ENCODE results near the gene CMBL. TPM values are rescaled to one million over a fixed set of nuclear protein-coding genes. Genes with fewer than 3 reads are reported as not detected.

The CMBL gene
- total RNA-seq, 2 experiments from 2014 or later: 0.36 TPM; not detected in 1

DNA sequence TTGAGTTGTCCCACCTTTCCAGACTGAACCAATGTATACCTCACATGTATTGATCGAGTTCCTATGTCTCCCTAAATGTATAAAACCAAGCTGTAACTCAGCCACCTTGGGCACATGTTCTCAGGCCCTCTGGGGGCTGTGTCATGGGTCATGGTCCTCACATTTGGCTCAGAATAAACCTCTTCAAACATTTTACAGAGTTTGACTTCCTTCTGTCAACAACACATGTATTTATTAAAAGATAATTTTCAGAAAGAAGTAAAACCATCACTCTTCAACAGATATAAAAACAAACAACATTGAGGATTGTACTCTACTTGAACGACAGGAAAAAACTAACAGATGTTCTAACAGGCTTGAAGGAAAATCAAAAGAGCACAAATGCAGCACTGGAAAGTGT lies 4.5 kb downstream of the CMBL start:
- peaks cover 18% of the 10 kb centered on the region for H3K27me3 Mint-ChIP-seq
- H3K36me3 ChIP-seq (ENCODE audit: insufficient read depth, low read length): no peaks in the 10 kb centered on the region
- TF ChIP-seq, protein P1, sequence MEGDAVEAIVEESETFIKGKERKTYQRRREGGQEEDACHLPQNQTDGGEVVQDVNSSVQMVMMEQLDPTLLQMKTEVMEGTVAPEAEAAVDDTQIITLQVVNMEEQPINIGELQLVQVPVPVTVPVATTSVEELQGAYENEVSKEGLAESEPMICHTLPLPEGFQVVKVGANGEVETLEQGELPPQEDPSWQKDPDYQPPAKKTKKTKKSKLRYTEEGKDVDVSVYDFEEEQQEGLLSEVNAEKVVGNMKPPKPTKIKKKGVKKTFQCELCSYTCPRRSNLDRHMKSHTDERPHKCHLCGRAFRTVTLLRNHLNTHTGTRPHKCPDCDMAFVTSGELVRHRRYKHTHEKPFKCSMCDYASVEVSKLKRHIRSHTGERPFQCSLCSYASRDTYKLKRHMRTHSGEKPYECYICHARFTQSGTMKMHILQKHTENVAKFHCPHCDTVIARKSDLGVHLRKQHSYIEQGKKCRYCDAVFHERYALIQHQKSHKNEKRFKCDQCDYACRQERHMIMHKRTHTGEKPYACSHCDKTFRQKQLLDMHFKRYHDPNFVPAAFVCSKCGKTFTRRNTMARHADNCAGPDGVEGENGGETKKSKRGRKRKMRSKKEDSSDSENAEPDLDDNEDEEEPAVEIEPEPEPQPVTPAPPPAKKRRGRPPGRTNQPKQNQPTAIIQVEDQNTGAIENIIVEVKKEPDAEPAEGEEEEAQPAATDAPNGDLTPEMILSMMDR (IDR thresholded peaks at IDR 0.05): no peak
- ChIA-PET POLR2A (no interaction called here), CTCF (no interaction called here)
- H3K4me1 ChIP-seq (ENCODE audit: insufficient read depth, low read length): peaks cover 4% of the 10 kb centered on the region
- no peaks in the 10 kb centered on the region for H3K36me3 Mint-ChIP-seq (ENCODE audit: low read depth)
- H3K9me3 ChIP-seq (ENCODE audit: control insufficient read depth in 1 of 2, insufficient read depth in 1 of 2, low read length in 2 of 2): no peaks in the 10 kb centered on the region
- no peak for DNase-seq
- no peak overlapping the region for H3K4me3 ChIP-seq (ENCODE audit: low read length)
- intact Hi-C loops (cut with DNase I, micrococcal nuclease): no loop called here
- H3K4me1 Mint-ChIP-seq (ENCODE audit: low read depth): peaks cover 6% of the 10 kb centered on the region
- H3K9me3 Mint-ChIP-seq: no peaks in the 10 kb centered on the region
- no peak for ATAC-seq (ENCODE audit: poor library complexity)
- H3K4me3 Mint-ChIP-seq: no peak overlapping the region
- no peak overlapping the region for H3K27ac Mint-ChIP-seq
- no peak overlapping the region for H3K27ac ChIP-seq (ENCODE audit: low read depth in 1 of 2, low read length in 2 of 2)
- peaks cover 9 to 11% of the 10 kb centered on the region in 2 experiments for H3K27me3 ChIP-seq (ENCODE audit: control insufficient read depth in 1 of 2, insufficient read depth in 2 of 2, low read length in 2 of 2)

DNA sequence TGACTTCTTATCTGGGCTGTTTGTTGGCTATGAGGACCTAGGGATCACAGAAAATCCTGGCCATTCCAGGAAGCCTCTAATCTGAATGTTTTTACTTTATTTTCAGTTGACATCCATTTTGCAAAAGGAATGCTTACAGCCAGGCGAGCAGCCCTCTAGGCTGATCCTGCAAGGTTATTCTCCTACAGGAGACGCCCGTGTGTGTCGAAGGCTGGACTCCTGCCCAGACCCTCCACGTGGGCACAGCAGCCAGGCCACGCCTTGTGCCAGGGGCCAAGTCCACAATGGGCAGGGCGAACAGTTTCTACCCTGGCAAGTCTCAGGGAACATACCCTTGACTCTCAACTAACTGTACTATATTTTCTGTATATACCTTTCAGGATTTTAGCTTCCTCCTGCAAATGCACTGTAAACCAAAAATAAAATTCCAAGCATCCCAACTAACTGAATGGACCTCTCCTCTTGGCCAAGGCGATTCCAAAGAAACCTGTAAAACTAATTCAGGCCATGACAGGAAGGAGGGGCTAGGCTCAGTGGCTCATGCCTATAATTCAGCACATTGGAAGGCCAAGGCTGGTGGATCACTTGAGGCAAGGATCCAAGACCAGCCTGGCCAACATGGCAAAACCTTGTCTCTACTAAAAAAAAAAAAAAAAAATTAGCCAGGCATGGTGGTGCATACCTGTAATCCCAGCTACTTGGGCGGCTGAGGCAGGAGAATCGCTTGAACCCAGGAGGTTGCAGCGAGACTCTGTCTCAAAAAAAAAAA lies 5.7 kb downstream of the CMBL start:
- POLR2A ChIA-PET: no interaction called here

DNA sequence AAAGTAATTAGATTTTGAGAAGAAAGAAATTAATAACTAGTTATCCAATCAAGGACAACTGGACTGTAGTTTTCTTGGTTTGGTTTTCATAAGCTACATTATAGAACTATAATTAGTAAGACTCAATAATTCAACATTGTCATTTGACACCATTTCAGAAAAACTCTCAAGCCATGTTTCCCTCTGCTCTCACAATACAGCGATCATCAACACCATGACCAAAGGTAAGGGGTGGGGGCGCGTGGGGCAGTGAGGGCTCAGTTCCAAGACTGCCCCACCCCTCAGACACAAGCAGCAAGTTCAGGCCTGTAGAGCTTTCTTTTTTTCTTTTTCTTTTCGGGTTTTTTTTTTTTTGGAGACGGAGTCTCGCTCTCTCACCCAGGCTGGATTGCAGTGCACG lies 6.4 kb downstream of the CMBL start:
- intact Hi-C loops (cut with DNase I, micrococcal nuclease): no loop called here
- no peaks in the 10 kb centered on the region for H3K4me1 Mint-ChIP-seq (ENCODE audit: low read depth)
- no peak overlapping the region for H3K27ac Mint-ChIP-seq
- H3K27ac ChIP-seq (ENCODE audit: low read depth in 1 of 2, low read length in 2 of 2): no peak overlapping the region
- H3K27me3 ChIP-seq (ENCODE audit: control insufficient read depth in 1 of 2, insufficient read depth in 2 of 2, low read length in 2 of 2): peaks cover 0 to 5% of the 10 kb centered on the region in 2 experiments
- peaks cover 4% of the 10 kb centered on the region for H3K27me3 Mint-ChIP-seq
- ATAC-seq (ENCODE audit: poor library complexity) (no peak), DNase-seq (no peak)
- no peaks in the 10 kb centered on the region for H3K9me3 Mint-ChIP-seq
- H3K4me3 ChIP-seq (ENCODE audit: low read length): no peak overlapping the region
- CTCF ChIA-PET: no interaction called here
- H3K36me3 ChIP-seq (ENCODE audit: insufficient read depth, low read length): no peaks in the 10 kb centered on the region
- TF ChIP-seq, protein P1 (IDR thresholded peaks at IDR 0.05): no peak
- no peaks in the 10 kb centered on the region for H3K9me3 ChIP-seq (ENCODE audit: control insufficient read depth in 1 of 2, insufficient read depth in 1 of 2, low read length in 2 of 2)
- H3K4me3 Mint-ChIP-seq: no peak overlapping the region
- POLR2A ChIA-PET: interaction anchor here (0.6 kb wide), 1 partner anchor 78 kb away, joined by 3 read pairs; no protein-coding TSS in a partner anchor
- H3K36me3 Mint-ChIP-seq (ENCODE audit: low read depth): no peaks in the 10 kb centered on the region
- no peaks in the 10 kb centered on the region for H3K4me1 ChIP-seq (ENCODE audit: insufficient read depth, low read length)

More for the DNA sequence above, 5.7 kb downstream of the CMBL start:
- Mint-ChIP-seq H3K9me3 (no peaks in the 10 kb centered on the region), H3K27ac (no peak overlapping the region), H3K36me3 (ENCODE audit: low read depth) (no peaks in the 10 kb centered on the region), H3K4me1 (ENCODE audit: low read depth) (peaks cover under 1% of the 10 kb centered on the region), H3K27me3 (peaks cover 12% of the 10 kb centered on the region), H3K4me3 (no peak overlapping the region)
- no peak overlapping the region for H3K27ac ChIP-seq (ENCODE audit: low read depth in 1 of 2, low read length in 2 of 2)
- no peaks in the 10 kb centered on the region for H3K9me3 ChIP-seq (ENCODE audit: control insufficient read depth in 1 of 2, insufficient read depth in 1 of 2, low read length in 2 of 2)
- no peaks in the 10 kb centered on the region for H3K4me1 ChIP-seq (ENCODE audit: insufficient read depth, low read length)
- no peak overlapping the region for H3K4me3 ChIP-seq (ENCODE audit: low read length)
- DNase-seq (no peak), ATAC-seq (ENCODE audit: poor library complexity) (no peak)
- CTCF ChIA-PET: no interaction called here
- peaks cover 5 to 12% of the 10 kb centered on the region in 2 experiments for H3K27me3 ChIP-seq (ENCODE audit: control insufficient read depth in 1 of 2, insufficient read depth in 2 of 2, low read length in 2 of 2)
- intact Hi-C loops (cut with DNase I, micrococcal nuclease): no loop called here
- TF ChIP-seq, protein P1 (IDR thresholded peaks at IDR 0.05): no peak
- H3K36me3 ChIP-seq (ENCODE audit: insufficient read depth, low read length): no peaks in the 10 kb centered on the region

All from CD4-positive, alpha-beta T cell (primary cell).